GM19395 (cell line): ENCODE measurements around the gene TNS1.

ENCODE experiments used
- ATAC-seq: cut with Tn5 transposase; IDR thresholded peaks from one replicate; pipeline ENCODE4 v1.9.1; 2021; ENCODE audit warnings: mild to moderate bottlenecking, moderate library complexity; ENCODE audit not compliant: unreplicated experiment

Gene TNS1

GRCh38 chr2:217902379-217903141 lies 100.2 kb downstream of the TNS1 start:
- ATAC-seq = no peak

DNA sequence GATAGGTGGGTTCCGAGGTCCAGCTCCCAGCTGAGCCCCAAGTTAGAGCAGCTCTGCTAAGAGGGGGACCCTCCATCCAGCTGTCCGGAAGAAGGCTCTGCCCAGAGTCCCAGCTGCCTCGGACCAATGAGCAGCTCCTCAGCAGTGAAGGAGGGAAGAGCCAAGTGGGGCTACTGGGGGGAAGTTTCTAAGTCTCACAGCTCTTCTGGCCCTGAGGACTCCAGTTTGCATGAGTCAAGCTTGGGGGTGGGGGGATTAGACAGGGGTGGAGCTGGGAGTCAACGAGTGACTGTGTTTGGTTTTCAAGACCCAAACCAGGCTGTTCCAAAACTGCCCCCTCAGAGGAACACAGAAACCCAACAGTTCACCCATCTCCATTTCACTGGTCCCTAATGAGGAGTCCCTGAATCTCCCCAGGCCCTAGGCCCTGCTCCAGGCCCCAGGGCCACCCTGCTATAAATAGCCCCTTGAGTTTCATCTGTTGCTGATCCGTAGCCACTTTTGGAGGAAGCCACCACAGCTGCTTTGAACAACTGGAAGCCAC lies 100.9 kb downstream of the TNS1 start:
- ATAC-seq = no peak

GRCh38 chr2:217901400-217901799 lies 101.4 kb downstream of the TNS1 start:
- no peak for ATAC-seq

GRCh38 chr2:217900780-217901360 lies 101.9 kb downstream of the TNS1 start:
- no peak for ATAC-seq

- ATAC-seq = no peak
Measured at GRCh38 chr2:217900010-217900779, 102.6 kb downstream of the TNS1 start.

GRCh38 chr2:217899231-217900009 lies 103.4 kb downstream of the TNS1 start:
- no peak for ATAC-seq

DNA sequence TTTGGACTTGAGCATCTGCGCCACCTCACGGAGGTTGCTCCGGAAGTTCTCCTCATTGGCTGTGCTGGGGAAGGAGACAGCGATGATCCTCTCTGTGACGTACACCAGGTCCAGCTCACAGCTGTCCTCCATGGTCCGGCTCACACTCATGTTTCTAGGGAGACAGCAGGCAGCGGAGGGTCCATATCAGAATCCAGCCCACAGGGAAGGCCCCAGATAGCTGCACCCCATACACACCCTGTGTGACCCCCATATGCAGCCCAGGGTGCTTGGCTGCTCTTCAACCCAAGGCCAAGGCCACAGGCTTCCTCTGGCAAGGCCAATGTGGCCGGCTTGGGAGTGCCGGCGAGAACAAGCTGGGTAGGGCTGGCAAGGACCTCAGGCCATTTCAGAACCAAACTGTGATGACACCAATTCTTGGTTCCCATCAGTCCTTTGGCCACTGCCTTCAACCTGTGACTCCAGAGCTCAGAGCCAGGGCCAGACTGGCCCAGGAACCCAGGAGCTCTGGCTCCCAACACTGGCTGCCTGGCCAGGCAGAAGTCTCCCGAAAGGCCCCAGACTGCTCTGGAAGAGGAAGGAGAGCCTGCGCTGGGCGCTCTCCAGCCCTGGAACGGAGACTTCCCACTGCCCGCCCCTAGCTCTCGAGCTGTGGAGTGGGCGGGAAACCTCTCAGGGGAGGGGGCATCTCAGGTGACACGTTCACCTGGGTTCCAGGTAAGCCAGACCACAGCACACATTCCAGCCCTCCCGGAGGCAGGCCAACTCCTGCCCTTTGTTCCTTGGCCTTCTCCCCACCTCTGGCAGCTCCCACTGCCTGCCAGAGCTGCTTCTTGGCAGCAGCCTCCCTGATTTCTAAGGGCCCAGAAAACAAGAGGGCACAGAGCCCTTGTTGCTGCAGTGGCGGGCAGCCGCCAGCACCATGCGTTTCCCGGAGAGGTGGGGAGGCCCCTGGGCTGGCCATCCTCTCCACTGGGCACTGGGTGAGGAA lies 104.7 kb downstream of the TNS1 start:
- no peak for ATAC-seq

DNA sequence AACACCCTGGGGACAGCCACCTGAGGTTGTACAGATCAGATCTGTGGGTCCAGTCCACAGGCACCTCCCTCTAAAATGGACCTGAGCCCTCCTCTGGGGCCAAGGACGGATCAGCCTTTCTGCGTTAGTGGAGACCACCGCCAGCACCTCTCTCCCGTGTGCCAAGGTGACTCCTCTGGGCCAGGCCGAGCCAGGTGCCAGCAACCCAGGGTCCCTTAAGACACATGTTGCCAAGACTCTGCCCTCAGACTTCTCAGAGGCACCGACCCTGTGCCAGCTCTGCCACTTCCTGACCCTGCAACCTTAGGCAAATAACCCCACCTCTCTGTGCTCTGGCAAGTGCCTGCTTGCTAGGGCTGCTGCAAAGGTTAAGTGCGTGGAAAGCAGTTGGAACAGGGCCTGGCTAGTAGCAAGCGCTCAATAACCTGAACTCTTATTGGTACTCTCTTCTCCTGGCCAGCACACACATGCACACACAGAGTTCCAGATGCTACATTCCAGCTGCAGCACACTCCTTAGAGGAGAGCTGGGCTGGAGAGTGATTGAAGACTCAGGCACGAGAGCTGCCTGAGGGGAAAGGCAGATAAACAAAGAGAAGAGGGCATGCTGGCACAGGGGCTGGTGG lies 105.6 kb downstream of the TNS1 start:
- no peak for ATAC-seq

DNA sequence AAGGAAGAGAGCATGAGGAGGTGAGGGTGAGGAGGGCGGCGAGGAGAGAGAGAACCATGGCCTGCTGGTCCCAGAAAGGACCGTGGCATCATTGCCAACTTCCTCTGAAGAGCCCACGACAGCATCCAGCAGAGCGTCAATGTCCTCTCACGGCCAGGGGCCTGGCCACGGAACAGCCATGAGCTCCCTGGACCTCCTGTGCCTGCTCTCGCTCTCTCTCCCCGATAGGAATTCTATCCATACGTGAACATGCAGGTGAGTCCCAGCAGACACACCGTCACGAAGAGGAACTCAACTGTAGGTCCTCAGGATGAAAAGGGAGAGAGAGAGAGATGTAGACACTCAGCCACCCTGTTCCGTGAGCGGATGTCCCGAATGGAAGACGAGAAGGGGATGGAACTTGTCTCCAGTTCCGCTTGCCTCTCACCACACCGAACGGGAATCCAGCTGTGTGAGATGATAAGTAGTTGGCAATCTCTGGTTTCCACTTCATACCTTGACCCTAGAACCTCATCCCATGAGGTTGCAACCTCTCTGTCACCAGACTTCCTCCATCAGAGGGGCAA lies 107.6 kb downstream of the TNS1 start:
- ATAC-seq = no peak

- ATAC-seq = no peak
Measured at GRCh38 chr2:217893440-217893839, 109.4 kb downstream of the TNS1 start.

GRCh38 chr2:217892560-217892959 lies 110.2 kb downstream of the TNS1 start:
- ATAC-seq = no peak

DNA sequence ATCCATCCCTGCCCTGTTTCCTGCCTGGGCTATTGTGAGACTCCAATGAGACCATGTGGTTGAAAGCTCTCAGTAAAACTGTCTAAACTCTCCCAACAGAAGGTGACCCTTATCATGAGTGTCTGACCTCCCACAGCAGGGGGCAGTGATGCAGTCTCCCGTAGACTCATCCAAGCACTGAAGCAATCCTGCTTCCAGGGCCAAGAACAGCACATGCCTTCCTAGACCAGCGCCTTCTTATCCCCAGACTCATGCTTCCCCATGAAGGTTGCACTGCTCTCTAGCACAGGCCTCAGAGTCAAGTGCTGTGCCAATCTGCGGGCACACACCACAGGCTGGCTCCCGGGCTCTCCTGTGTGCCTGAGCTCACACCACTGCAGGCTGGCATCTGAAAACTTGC lies 112.3 kb downstream of the TNS1 start:
- ATAC-seq = no peak

GRCh38 chr2:217889656-217890055 lies 113.1 kb downstream of the TNS1 start:
- no peak for ATAC-seq

DNA sequence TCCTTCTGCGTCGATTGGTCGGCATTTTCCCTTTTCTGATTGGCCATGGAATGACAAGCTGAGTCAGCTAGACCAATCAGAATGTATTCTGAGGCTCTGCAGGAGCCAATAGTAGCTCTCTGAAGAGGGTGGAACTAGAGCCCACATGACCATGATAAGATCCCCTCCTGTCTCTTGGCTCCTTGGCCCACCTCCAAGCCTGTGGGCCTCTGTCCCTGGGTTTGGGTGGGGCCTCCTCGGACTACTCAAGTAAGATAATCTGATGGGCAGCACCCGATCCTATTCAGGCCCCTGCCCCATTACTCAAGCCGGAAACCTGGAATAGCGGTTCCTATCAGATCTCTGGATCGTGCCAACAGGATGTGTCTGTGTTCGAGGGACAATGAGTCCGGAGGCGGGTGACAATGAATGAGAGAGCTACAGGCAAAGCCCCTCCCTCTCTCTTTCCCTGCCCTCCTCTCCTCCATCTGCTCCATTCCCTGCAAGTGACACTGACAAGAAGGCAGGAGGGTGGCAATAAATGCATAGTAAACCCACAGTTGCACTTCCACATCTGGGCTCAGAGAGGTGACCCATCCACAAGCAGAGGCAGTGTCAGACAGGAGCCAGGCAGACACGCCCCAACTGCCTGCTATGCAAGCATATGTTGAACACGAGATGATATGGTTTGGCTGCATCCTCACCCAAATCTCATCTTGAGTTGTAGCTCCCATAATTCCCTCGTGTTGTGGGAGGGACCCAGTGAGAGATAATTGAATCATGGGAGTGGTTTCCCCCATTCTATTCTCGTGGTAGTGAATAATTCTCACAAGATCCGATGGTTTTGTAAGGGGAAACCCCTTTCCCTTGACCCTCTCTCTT lies 114.7 kb downstream of the TNS1 start:
- ATAC-seq = no peak

DNA sequence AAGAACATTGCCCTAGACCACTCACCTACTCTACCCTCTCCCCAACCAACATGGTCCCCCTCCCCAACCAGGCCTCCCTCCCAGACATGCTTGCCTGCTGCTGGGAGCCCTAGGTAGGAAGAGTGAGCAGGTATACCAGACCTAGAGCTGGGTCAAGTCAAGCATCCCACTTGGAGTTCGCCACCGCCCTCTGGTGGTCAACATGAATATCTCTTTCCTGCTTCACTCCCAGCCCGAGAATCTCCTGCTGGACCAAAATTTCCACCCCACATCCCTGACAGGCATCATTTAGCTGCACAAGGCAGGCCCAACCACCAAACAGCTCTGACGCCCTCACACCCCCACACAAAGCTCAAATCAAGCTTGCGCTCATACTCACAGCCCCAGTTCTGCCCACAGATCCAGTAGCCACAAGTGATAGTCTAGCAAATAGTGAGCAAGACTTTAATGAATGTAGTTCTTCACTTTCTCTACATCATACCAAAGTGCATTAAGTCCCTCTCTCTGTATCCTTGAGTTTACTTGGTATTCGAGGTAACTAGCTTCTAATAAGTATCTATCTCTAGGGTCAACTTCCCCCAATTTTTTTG lies 116.0 kb downstream of the TNS1 start:
- no peak for ATAC-seq

DNA sequence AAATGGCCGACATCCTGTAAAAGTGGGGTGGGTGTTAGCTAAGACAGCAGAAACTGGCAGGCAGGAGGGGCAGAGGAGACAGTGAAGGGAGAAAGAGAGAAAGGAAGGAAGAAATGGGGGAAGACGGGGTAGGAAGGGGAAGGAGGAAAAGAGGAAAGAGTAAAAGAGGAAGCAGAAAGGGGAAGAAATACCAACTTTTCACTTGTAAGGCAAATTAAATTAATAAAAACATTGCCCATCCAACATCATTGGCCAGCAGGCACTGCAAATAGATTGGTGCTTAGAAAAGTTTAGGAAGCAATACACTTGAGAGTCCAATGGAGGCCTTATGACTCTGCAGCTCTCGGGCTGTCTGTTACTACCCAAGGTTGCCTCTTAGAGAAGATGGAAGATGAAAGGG lies 116.7 kb downstream of the TNS1 start:
- no peak for ATAC-seq

DNA sequence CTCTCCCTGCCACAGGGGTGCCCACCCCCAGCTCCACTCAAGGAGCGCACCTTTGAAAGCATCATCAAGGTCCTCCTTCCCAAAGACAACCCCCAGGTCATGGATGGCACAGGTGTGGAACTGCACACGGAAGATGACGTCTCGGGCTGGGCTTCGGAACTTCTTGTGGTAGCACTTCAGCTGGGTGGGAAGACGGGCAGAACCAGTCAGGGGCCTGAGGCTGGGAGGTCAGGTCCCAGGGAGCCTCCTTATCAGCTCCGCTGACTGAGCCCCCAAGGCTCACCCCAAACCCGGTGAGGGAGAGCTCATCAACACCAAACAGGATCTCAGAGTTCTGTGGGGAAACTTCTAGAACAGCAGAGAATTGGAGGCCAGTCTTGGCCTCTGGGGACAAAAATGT lies 117.8 kb downstream of the TNS1 start:
- no peak for ATAC-seq

GRCh38 chr2:217880891-217881290 lies 121.9 kb downstream of the TNS1 start:
- no peak for ATAC-seq
